Right lobe of liver (tissue), 6 donors: ENCODE data around the gene CD177. TPM values are rescaled to one million over a fixed set of nuclear protein-coding genes. Genes with fewer than 3 reads are reported as not detected.

Experiments
- ATAC-seq, 4 donors: fragments of 200-7000 bp; cut with Tn5 transposase; one replicate each; pipeline ENCODE4 v1.9.1; 2020; ENCODE audit warnings: mild to moderate bottlenecking in 4 of 4, moderate library complexity in 4 of 4
- DNase-seq, 3 donors: peaks; one replicate each; pipeline ENCODE4 v3.0.0-alpha.2; 2020
- H3K27ac ChIP-seq, 3 donors: fragments of 200-600 bp; one replicate each; pipeline ENCODE4 v1.8.0; 2022
- H3K27me3 ChIP-seq, 2 donors: fragments of 200-600 bp; one replicate each; pipeline ENCODE4 v1.8.0; 2022
- H3K36me3 ChIP-seq, 4 donors: fragments of 200-600 bp; sonication (generic) in 1 of 4; one replicate each; pipeline versions ENCODE4 v1.5.1 to v1.8.0; 2017 to 2022; ENCODE audit warnings: control low read depth in 1 of 4
- H3K4me1 ChIP-seq, 4 donors: fragments of 200-600 bp; sonication (generic) in 1 of 4; one replicate each; pipeline versions ENCODE4 v1.5.1 to v1.8.0; 2017 to 2022; ENCODE audit warnings: control low read depth in 1 of 4
- H3K4me3 ChIP-seq, 3 donors: fragments of 200-600 bp; one replicate each; pipeline ENCODE4 v1.8.0; 2022
- H3K9me3 ChIP-seq, 4 donors: fragments of 200-600 bp; sonication (generic) in 1 of 4; one replicate each; pipeline versions ENCODE4 v1.5.1 to v1.8.0; 2017 to 2022; ENCODE audit warnings: control low read depth in 1 of 4
- POLR2A ChIP-seq: fragments of 450-650 bp; IDR thresholded peaks from one replicate; pipeline ENCODE4 v1.6.1; 2017; ENCODE audit warnings: antibody characterized with exemption, mild to moderate bottlenecking
- WGBS: methylation state at CpG from one replicate; pipeline ENCODE4 v1.1.6; 2018; ENCODE audit warnings: low coverage, low lambda C conversion rate; ENCODE audit not compliant: insufficient coverage; ENCODE audit errors: missing lambda C conversion rate; 5-methylcytosine and 5-hydroxymethylcytosine counted together
- intact Hi-C, 2 donors: fragments of 100-400 bp; cut with DNase I; formaldehyde crosslinking; loops; one replicate each; pipeline versions ENCODE4 v1.11.2 to v1.14.1; 2022
- total RNA-seq, 6 experiments: library from RNA; depleted of rRNA in 2 of 6; stranded (reverse); fragments of >200 nt in 2 of 6; fragmentation: NEBNext Ultra II Directional in 3 of 6; extraction: Animal tissue kit (Norgen Biotek cat#: 25700) in 3 of 6; gene quantifications; one replicate each; pipeline versions ENCODE4 v1.1.0 to v1.2.4, GENCODE V29; 2016 to 2023
- TF ChIP-seq, protein P1 (sequence below), 4 donors: fragments of 200-600 bp in 3 of 4; fragments of 450-650 bp in 1 of 4; IDR thresholded peaks; one replicate each; pipeline versions ENCODE4 v1.5.1 to v1.8.0; 2016 to 2022; ENCODE audit warnings: antibody characterized with exemption in 4 of 4, mild to moderate bottlenecking in 2 of 4
- donor health status: DM: no; HTN: yes; CAD: no.
- donor health status: DM: no; HTN: no; CAD: no.
- donor health status: DM: no; HTN: no; CAD: no.
- donor health status: DM: no; HTN: yes; CAD: no.
- donor health status: DM: no; HTN: yes; CAD: no.

Gene CD177
- total RNA-seq, 6 experiments from 2014 or later: 0.51 to 5.3 (median 1.3) TPM; not detected in 1

- no peak overlapping the region for H3K27ac ChIP-seq
- TF ChIP-seq, protein P1, sequence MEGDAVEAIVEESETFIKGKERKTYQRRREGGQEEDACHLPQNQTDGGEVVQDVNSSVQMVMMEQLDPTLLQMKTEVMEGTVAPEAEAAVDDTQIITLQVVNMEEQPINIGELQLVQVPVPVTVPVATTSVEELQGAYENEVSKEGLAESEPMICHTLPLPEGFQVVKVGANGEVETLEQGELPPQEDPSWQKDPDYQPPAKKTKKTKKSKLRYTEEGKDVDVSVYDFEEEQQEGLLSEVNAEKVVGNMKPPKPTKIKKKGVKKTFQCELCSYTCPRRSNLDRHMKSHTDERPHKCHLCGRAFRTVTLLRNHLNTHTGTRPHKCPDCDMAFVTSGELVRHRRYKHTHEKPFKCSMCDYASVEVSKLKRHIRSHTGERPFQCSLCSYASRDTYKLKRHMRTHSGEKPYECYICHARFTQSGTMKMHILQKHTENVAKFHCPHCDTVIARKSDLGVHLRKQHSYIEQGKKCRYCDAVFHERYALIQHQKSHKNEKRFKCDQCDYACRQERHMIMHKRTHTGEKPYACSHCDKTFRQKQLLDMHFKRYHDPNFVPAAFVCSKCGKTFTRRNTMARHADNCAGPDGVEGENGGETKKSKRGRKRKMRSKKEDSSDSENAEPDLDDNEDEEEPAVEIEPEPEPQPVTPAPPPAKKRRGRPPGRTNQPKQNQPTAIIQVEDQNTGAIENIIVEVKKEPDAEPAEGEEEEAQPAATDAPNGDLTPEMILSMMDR (IDR thresholded peaks at IDR 0.05): no peak
- H3K36me3 ChIP-seq: no peaks in the 10 kb centered on the region
- H3K27me3 ChIP-seq: no peaks in the 10 kb centered on the region
- no peak for ATAC-seq
- intact Hi-C loops: no loop called here
- no peaks in the 10 kb centered on the region for H3K9me3 ChIP-seq
- 33% methylated on average over 4 of the region's 4 CpGs for WGBS
- no peak for DNase-seq
- H3K4me3 ChIP-seq: no peak overlapping the region
- no peaks in the 10 kb centered on the region for H3K4me1 ChIP-seq
These were observed 44.0 kb upstream of the CD177 start for GRCh38 chr19:43309466-43309865.

DNA sequence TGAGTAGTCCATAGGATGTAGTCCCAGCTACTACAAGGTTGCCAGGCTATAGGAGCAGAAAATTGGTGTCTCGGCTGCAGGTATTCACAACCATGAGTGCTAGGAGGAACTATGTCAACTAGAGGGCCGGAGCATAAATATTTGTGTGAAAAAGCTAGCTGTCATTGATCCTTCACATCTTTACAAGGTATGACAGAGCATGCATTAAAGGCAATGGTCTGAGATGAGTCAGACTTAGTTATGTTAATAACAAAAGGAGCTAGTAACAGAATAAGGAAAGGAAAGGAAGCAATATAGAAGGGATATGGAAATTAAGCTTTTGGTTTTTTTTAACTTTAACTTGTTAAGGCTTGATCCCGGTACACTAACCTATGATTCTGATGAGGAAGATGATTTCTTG is 43.3 kb upstream of the CD177 start:
- H3K9me3 ChIP-seq: no peaks in the 10 kb centered on the region
- intact Hi-C loops: no loop called here

DNA sequence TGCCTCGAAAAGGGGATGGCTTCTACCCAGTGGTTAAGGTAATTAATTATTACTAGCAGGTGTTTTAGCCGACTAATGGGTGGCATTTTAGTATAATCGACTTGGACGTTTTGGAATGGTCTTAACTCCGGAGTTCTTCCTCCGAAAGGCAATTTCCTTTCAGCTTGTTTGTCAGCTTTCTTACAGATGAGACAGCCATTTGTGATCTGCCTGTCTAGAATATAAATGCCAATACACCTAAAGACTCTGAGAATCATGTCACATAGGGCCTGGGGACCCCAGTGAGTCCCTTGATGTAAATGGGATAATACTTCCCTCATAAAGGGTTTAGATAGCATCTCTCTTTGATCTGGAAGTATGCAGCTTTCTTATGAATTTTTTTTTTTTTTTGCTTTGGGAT is 42.2 kb upstream of the CD177 start:
- Histone ChIP-seq H3K36me3 (no peaks in the 10 kb centered on the region), H3K4me3 (no peak overlapping the region), H3K27me3 (no peaks in the 10 kb centered on the region), H3K9me3 (no peaks in the 10 kb centered on the region), H3K4me1 (no peaks in the 10 kb centered on the region), H3K27ac (no peak overlapping the region)
- WGBS: 58% methylated on average over 6 of the region's 6 CpGs
- no peak for DNase-seq
- no peak for ATAC-seq
- intact Hi-C loops: no loop called here
- TF ChIP-seq, protein P1 (IDR thresholded peaks at IDR 0.05): no peak
- no peak for TF ChIP-seq POLR2A

More for the DNA sequence above, 43.3 kb upstream of the CD177 start:
- H3K27me3 ChIP-seq: no peaks in the 10 kb centered on the region
- H3K36me3 ChIP-seq: no peaks in the 10 kb centered on the region
- TF ChIP-seq, protein P1 (IDR thresholded peaks at IDR 0.05): no peak
- TF ChIP-seq POLR2A: no peak
- no peak overlapping the region for H3K27ac ChIP-seq
- ATAC-seq (no peak), DNase-seq (no peak)
- 71% methylated on average over 3 of the region's 3 CpGs for WGBS
- no peak overlapping the region for H3K4me3 ChIP-seq
- no peaks in the 10 kb centered on the region for H3K4me1 ChIP-seq

DNA sequence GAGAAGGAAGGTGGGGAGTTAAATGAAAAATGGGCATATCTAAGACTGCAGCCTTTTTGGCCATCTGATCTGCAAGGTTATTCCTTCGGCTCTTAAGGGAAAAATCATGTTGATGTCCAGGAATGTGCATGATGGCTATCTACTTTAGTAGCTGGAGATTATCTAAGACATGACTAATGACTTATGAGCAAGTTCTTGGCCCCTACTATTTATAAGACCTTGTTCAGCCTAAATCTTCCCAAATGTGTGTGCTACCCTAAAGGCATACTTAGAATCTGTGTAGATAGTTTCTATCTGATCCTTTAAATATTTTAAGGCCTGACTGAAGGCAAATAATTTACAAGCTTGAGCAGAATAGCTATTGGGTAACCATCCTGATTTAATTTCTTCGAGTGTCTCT is 41.8 kb upstream of the CD177 start:
- no peaks in the 10 kb centered on the region for H3K4me1 ChIP-seq
- 33% methylated on average over 2 of the region's 2 CpGs for WGBS
- TF ChIP-seq, protein P1 (IDR thresholded peaks at IDR 0.05): no peak
- no peak for TF ChIP-seq POLR2A
- H3K4me3 ChIP-seq: no peak overlapping the region
- ATAC-seq: no peak
- DNase-seq: no peak
- H3K27me3 ChIP-seq: no peaks in the 10 kb centered on the region
- no peaks in the 10 kb centered on the region for H3K36me3 ChIP-seq
- intact Hi-C loops: no loop called here
- no peak overlapping the region for H3K27ac ChIP-seq
- H3K9me3 ChIP-seq: no peaks in the 10 kb centered on the region
